Peyer's patch (tissue), 4 donors: Measurements from ENCODE around the gene FBXO42. TPM values are rescaled to one million over a fixed set of nuclear protein-coding genes. Genes with fewer than 3 reads are reported as not detected.
"Not testable (repeated sequence)": the region's sequence is repeated elsewhere in the genome, so short reads cannot be mapped to it uniquely, and the experiment has no call there.

Experiments
- DNase-seq, 3 donors: peaks; one replicate each; pipeline ENCODE4 v3.0.0-alpha.2; 2017 to 2019
- H3K27ac ChIP-seq, 4 donors: fragments of 200-600 bp; sonication (generic); one replicate each; pipeline ENCODE4 v1.5.1; 2016 to 2019
- H3K27me3 ChIP-seq, 2 donors: fragments of 200-600 bp; sonication (generic); one replicate each; pipeline ENCODE4 v1.5.1; 2019
- H3K36me3 ChIP-seq, 3 donors: fragments of 200-600 bp; sonication (generic); one replicate each; pipeline ENCODE4 v1.5.1; 2016 to 2019
- H3K4me1 ChIP-seq, 4 donors: fragments of 200-600 bp; sonication (generic); one replicate each; pipeline ENCODE4 v1.5.1; 2016 to 2019
- H3K4me3 ChIP-seq, 4 donors: fragments of 200-600 bp; sonication (generic); 1 replicate in 3 of 4; 2 replicates in 1 of 4; pipeline ENCODE4 v1.5.1; 2016 to 2019; ENCODE audit warnings: mild to moderate bottlenecking in 1 of 4
- H3K9me3 ChIP-seq, 4 donors: fragments of 200-600 bp; sonication (generic); one replicate each; pipeline ENCODE4 v1.5.1; 2016 to 2019; ENCODE audit warnings: mild to moderate bottlenecking in 1 of 4
- POLR2A ChIP-seq, 2 donors: fragments of 450-650 bp; IDR thresholded peaks; one replicate each; pipeline ENCODE4 v1.5.1; 2017; ENCODE audit warnings: antibody characterized with exemption in 2 of 2, mild to moderate bottlenecking in 2 of 2, moderate library complexity in 2 of 2
- total RNA-seq, 4 donors: library from RNA; depleted of rRNA; stranded (reverse); fragments of >200 nt; gene quantifications; one replicate each; pipeline ENCODE4 v1.1.0, GENCODE V29; 2016
- TF ChIP-seq, protein P1 (sequence below), 6 experiments: fragments of 450-650 bp in 4 of 6; fragments of 200-600 bp in 2 of 6; sonication (generic) in 1 of 6; IDR thresholded peaks; one replicate each; pipeline ENCODE4 v1.5.1; 2017 to 2019; ENCODE audit warnings: antibody characterized with exemption in 6 of 6, mild to moderate bottlenecking in 3 of 6, moderate library complexity in 1 of 6

The FBXO42 gene
- total RNA-seq, 4 donors from 2014 or later, result 15.7 to 29.4 (median 24.5) TPM

- no peak for DNase-seq
- TF ChIP-seq POLR2A (IDR thresholded peaks at IDR 0.05), result no peak
- TF ChIP-seq, protein P1, sequence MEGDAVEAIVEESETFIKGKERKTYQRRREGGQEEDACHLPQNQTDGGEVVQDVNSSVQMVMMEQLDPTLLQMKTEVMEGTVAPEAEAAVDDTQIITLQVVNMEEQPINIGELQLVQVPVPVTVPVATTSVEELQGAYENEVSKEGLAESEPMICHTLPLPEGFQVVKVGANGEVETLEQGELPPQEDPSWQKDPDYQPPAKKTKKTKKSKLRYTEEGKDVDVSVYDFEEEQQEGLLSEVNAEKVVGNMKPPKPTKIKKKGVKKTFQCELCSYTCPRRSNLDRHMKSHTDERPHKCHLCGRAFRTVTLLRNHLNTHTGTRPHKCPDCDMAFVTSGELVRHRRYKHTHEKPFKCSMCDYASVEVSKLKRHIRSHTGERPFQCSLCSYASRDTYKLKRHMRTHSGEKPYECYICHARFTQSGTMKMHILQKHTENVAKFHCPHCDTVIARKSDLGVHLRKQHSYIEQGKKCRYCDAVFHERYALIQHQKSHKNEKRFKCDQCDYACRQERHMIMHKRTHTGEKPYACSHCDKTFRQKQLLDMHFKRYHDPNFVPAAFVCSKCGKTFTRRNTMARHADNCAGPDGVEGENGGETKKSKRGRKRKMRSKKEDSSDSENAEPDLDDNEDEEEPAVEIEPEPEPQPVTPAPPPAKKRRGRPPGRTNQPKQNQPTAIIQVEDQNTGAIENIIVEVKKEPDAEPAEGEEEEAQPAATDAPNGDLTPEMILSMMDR (IDR thresholded peaks at IDR 0.05), result peak in 3 of 6 experiments; percentile 33 to 47 (median 35)
- no peaks in the 10 kb centered on the region for H3K27me3 ChIP-seq
- H3K4me1 ChIP-seq, result peaks cover 0 to 18% (median 8%) of the 10 kb centered on the region in 4 donors
- peak overlapping the region in 1 of 4 donors; percentile 14 for H3K4me3 ChIP-seq
- H3K27ac ChIP-seq, result peak overlapping the region in 2 of 4 donors; percentile 49 to 63
- H3K36me3 ChIP-seq, result no peaks in the 10 kb centered on the region
- no peaks in the 10 kb centered on the region for H3K9me3 ChIP-seq
Observed at GRCh38 chr1:16219968-16220500, 132.2 kb downstream of the FBXO42 start.

- H3K36me3 ChIP-seq, result no peaks in the 10 kb centered on the region
- no peaks in the 10 kb centered on the region for H3K9me3 ChIP-seq
- H3K4me3 ChIP-seq, result no peak overlapping the region
- peak overlapping the region in 3 of 4 donors; percentile 64 to 88 (median 74) for H3K27ac ChIP-seq
- peaks cover 0 to 18% (median 8%) of the 10 kb centered on the region in 4 donors for H3K4me1 ChIP-seq
- no peak for DNase-seq
- H3K27me3 ChIP-seq, result no peaks in the 10 kb centered on the region
- no peak for TF ChIP-seq POLR2A (IDR thresholded peaks at IDR 0.05)
- TF ChIP-seq, protein P1 (IDR thresholded peaks at IDR 0.05), result no peak
Observed at GRCh38 chr1:16218674-16219071, 133.6 kb downstream of the FBXO42 start.

DNA sequence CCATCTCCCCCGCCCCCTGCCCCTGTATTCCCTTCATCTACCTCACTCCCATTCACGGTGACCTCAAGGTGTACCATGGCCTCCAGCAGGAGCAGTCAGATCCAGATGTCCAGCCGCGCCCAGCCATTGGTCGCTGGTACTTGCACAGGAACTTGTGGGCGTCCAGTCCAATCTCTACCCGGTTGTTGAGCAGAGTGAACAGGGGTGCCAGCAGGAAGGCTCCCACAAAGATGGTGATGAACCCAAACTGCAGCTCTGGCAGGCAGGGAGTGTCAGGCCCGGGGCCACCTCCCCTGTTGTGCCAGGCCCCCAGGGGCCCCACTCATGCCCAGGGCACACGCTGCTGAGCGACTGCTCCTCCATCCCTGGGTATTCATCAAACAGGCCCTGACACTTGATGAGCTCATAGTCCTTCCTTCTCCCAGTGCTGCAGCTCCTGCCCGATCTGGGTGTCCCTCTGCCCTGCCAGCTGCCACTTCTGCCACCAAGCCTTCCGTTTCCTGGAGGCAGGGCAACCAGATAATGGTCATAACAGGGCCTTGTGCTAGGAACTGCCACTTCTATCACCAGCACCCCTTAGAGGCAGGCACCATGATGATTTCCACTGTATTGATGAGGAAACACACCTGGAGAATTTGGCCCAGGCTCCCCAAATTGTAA is 134.1 kb downstream of the FBXO42 start:
- peaks cover 0 to 18% (median 8%) of the 10 kb centered on the region in 4 donors for H3K4me1 ChIP-seq
- peak in 1 of 2 donors; percentile 11 for TF ChIP-seq POLR2A (IDR thresholded peaks at IDR 0.05)
- TF ChIP-seq, protein P1 (IDR thresholded peaks at IDR 0.05), result no peak
- H3K36me3 ChIP-seq, result no peaks in the 10 kb centered on the region
- H3K27me3 ChIP-seq, result no peaks in the 10 kb centered on the region
- H3K27ac ChIP-seq, result peak overlapping the region; percentile 57 to 88 (median 69)
- no peaks in the 10 kb centered on the region for H3K9me3 ChIP-seq
- DNase-seq, result peak in 2 of 3 donors; percentile 59 to 64
- H3K4me3 ChIP-seq, result peak overlapping the region in 1 of 4 donors; percentile 53

DNA sequence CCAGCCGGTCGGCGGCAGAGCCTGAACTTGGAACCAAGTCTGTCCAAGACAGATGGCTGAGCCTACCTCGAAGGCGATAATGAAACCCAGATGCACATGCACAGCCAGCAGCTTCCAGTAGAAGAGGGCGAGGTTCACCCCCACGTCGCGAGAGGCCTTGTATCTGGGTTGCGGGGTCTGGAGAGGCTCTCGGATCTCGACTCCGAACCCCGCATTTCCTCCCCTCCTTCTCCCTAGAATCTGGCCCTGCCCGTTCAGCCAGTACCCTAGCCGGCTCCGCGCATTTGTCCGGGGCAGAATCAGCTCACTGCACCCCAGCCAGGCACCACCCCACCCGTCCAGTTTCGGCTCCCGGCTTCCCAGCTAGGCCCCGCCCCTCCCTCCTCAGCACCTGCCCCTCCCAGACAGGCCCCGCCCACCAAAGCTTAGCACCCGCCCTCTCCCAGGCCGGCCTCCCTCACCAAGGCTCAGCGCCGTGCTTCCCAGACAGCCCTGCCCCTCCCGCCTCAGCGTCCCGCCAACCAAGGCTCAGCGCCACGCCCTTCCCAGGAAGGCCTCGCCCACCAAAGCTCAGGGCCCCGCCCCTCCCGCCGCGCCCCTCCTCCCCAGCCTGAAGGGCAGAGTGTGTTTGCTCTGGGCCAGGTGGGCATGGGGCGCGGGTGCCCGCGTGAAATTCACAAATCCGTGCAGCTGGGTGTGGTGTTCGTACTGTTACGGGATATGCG is 135.1 kb downstream of the FBXO42 start:
- H3K4me1 ChIP-seq, result peaks cover 0 to 18% (median 8%) of the 10 kb centered on the region in 4 donors
- peak; percentile 99 to 100 (median 99) for DNase-seq
- TF ChIP-seq, protein P1 (IDR thresholded peaks at IDR 0.05), result no peak
- peak; percentile 51 to 56 for TF ChIP-seq POLR2A (IDR thresholded peaks at IDR 0.05)
- no peaks in the 10 kb centered on the region for H3K36me3 ChIP-seq
- H3K4me3 ChIP-seq, result peak overlapping the region; percentile 38 to 56 (median 51)
- peak overlapping the region; percentile 57 to 88 (median 70) for H3K27ac ChIP-seq
- H3K9me3 ChIP-seq, result no peaks in the 10 kb centered on the region
- H3K27me3 ChIP-seq, result no peaks in the 10 kb centered on the region

GRCh38 chr1:16215882-16216753 is 136.2 kb downstream of the FBXO42 start:
- peak overlapping the region; percentile 38 to 56 (median 51) for H3K4me3 ChIP-seq
- H3K27ac ChIP-seq, result peak overlapping the region in 3 of 4 donors; percentile 56 to 88 (median 75)
- no peaks in the 10 kb centered on the region for H3K36me3 ChIP-seq
- H3K4me1 ChIP-seq, result peaks cover 0 to 18% (median 8%) of the 10 kb centered on the region in 4 donors
- TF ChIP-seq POLR2A (IDR thresholded peaks at IDR 0.05), result peak; percentile 32 to 49
- TF ChIP-seq, protein P1 (IDR thresholded peaks at IDR 0.05), result no peak
- DNase-seq, result peak; percentile 71 to 89 (median 86)
- no peaks in the 10 kb centered on the region for H3K9me3 ChIP-seq
- no peaks in the 10 kb centered on the region for H3K27me3 ChIP-seq

DNA sequence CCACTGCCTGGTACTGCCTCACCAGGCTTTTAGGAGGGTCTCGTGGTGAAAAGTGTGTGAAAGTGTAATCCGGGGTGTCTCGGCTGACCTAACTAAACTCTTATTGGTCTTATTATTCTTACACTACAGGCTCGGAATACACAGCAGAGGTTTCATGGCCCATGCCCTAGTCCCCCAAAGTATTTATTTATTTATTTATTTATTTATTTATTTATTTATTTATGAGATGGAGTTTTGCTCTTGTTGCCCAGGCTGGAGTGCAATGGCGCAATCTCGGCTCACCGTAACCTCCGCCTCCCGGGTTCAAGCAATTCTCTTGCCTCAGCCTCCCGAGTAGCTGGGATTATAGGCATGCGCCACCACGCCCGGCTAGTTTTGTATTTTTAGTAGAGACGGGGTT is 137.0 kb downstream of the FBXO42 start:
- H3K27ac ChIP-seq, H3K9me3 ChIP-seq, H3K27me3 ChIP-seq, H3K36me3 ChIP-seq, DNase-seq, H3K4me3 ChIP-seq: not testable (repeated sequence)
- peaks cover 0 to 18% (median 8%) of the 10 kb centered on the region in 4 donors for H3K4me1 ChIP-seq

GRCh38 chr1:16213544-16213943 is 138.7 kb downstream of the FBXO42 start:
- H3K4me1 ChIP-seq, result peaks cover 0 to 14% (median 8%) of the 10 kb centered on the region in 4 donors
- DNase-seq, H3K4me3 ChIP-seq, H3K27ac ChIP-seq, H3K36me3 ChIP-seq, H3K27me3 ChIP-seq, H3K9me3 ChIP-seq: not testable (repeated sequence)
